DND-41 (cell line): ENCODE data around the gene PEAK3.
"Not testable (repeated sequence)": the region's sequence is repeated elsewhere in the genome, so short reads cannot be mapped to it uniquely, and the experiment has no call there.

Experiments used
- ATAC-seq: fragments of 200-7000 bp; cut with Tn5 transposase; 3 replicates; pipeline ENCODE4 v1.9.1; 2021; ENCODE audit warnings: low read depth; ENCODE audit not compliant: insufficient read depth
- DNase-seq: peaks from one replicate; pipeline ENCODE4 v3.0.0-alpha.2; 2020
- H2AFZ ChIP-seq: 2 replicates; pipeline ENCODE4 v1.6.0; 2012; ENCODE audit warnings: low read depth, low read length
- H3K27ac ChIP-seq: 2 replicates; pipeline ENCODE4 v1.5.1; 2012; ENCODE audit warnings: low read length, inconsistent platforms
- H3K27me3 ChIP-seq: fragments of 200-600 bp; sonication (generic); 2 replicates; pipeline ENCODE4 v1.6.0; 2012; ENCODE audit warnings: low read length, mild to moderate bottlenecking, inconsistent platforms; ENCODE audit not compliant: insufficient read depth, poor library complexity
- H3K36me3 ChIP-seq: 2 replicates; pipeline ENCODE4 v1.5.1; 2012; ENCODE audit warnings: low read length, inconsistent platforms; ENCODE audit not compliant: insufficient read depth
- H3K4me1 ChIP-seq: 2 replicates; pipeline ENCODE4 v1.5.1; 2012; ENCODE audit warnings: mild to moderate bottlenecking, low read length; ENCODE audit not compliant: insufficient read depth
- H3K4me2 ChIP-seq: 2 replicates; pipeline ENCODE4 v1.6.0; 2012; ENCODE audit warnings: mild to moderate bottlenecking, moderate library complexity, low read length, inconsistent platforms; ENCODE audit not compliant: insufficient read depth
- H3K4me3 ChIP-seq, 2 experiments: fragments of 200-600 bp in 1 of 2; shearing (Covaris generic) in 1 of 2; 2 replicates each; pipeline ENCODE4 v1.5.1; 2012 to 2016; ENCODE audit warnings: inconsistent platforms in 2 of 2, low read length in 2 of 2, mild to moderate bottlenecking in 2 of 2, low read depth in 1 of 2, moderate library complexity in 1 of 2
- H3K79me2 ChIP-seq: 2 replicates; pipeline ENCODE4 v1.6.0; 2012; ENCODE audit warnings: low read length, inconsistent platforms; ENCODE audit not compliant: insufficient read depth
- H3K9ac ChIP-seq: 2 replicates; pipeline ENCODE4 v1.6.0; 2012; ENCODE audit warnings: low read depth, mild to moderate bottlenecking, inconsistent platforms, low read length, moderate library complexity
- H3K9me3 ChIP-seq: 2 replicates; pipeline ENCODE4 v1.5.1; 2012; ENCODE audit warnings: low read length, moderate library complexity, mild to moderate bottlenecking, inconsistent platforms; ENCODE audit not compliant: insufficient read depth, severe bottlenecking
- H4K20me1 ChIP-seq: 2 replicates; pipeline ENCODE4 v1.6.0; 2012; ENCODE audit warnings: low read length; ENCODE audit not compliant: insufficient read depth
- CTCF ChIP-seq: IDR thresholded peaks from 2 replicates; pipeline ENCODE4 v1.5.1; 2012; ENCODE audit warnings: borderline replicate concordance, low read length, moderate library complexity, mild to moderate bottlenecking; ENCODE audit not compliant: poor library complexity, severe bottlenecking; ENCODE audit errors: extremely low read depth
- EZH2 ChIP-seq: IDR thresholded peaks from 3 replicates; pipeline ENCODE4 v1.6.1; 2012; ENCODE audit warnings: borderline replicate concordance, low read depth, mild to moderate bottlenecking, moderate library complexity, low read length, inconsistent platforms; ENCODE audit not compliant: severe bottlenecking

Gene PEAK3

GRCh38 chr19:2283835-2284507 is 2.0 kb upstream of the PEAK3 start:
- no peak for TF ChIP-seq EZH2
- no peak for TF ChIP-seq CTCF
- Histone ChIP-seq H3K27me3 (no peaks in the 10 kb centered on the region), H3K79me2 (no peaks in the 10 kb centered on the region), H3K9ac (no peak overlapping the region), H4K20me1 (peaks cover 9% of the 10 kb centered on the region; the same call in 1 of the 2 replicates), H3K4me1 (no peaks in the 10 kb centered on the region), H3K27ac (no peak overlapping the region), H3K36me3 (no peaks in the 10 kb centered on the region), H3K4me3 (no peak overlapping the region), H3K4me2 (no peak overlapping the region), H3K9me3 (no peaks in the 10 kb centered on the region), H2AFZ (no peak overlapping the region)
- DNase-seq (no peak), ATAC-seq (no peak)

- Histone ChIP-seq H3K79me2 (no peaks in the 10 kb centered on the region), H4K20me1 (peaks cover 2% of the 10 kb centered on the region; the same call in 1 of the 2 replicates), H2AFZ (no peak overlapping the region), H3K9ac (no peak overlapping the region), H3K27ac (no peak overlapping the region), H3K36me3 (no peaks in the 10 kb centered on the region), H3K27me3 (no peaks in the 10 kb centered on the region), H3K4me1 (no peaks in the 10 kb centered on the region), H3K4me2 (no peak overlapping the region), H3K9me3 (no peaks in the 10 kb centered on the region), H3K4me3 (no peak overlapping the region)
- no peak for ATAC-seq
- TF ChIP-seq EZH2 (no peak), CTCF (no peak)
- DNase-seq = no peak
Observed at GRCh38 chr19:2282862-2283237, 875 bp upstream of the PEAK3 start.

GRCh38 chr19:2281265-2282061 is 512 bp downstream of the PEAK3 start:
- not testable (repeated sequence) for H3K4me2 ChIP-seq, H2AFZ ChIP-seq, H3K27ac ChIP-seq

GRCh38 chr19:2280633-2281264 is 1.2 kb downstream of the PEAK3 start:
- no peaks in the 10 kb centered on the region for H3K4me1 ChIP-seq
- no peak overlapping the region for H3K9ac ChIP-seq
- H4K20me1 ChIP-seq = peaks cover 10% of the 10 kb centered on the region; the same call in 1 of the 2 replicates
- H3K79me2 ChIP-seq = 0 out of 2 replicates have a peak, but pooled peaks cover 2% of the 10 kb centered on the region
- H3K27me3 ChIP-seq = no peaks in the 10 kb centered on the region
- no peak overlapping the region for H2AFZ ChIP-seq
- peaks cover 7% of the 10 kb centered on the region for H3K36me3 ChIP-seq
- TF ChIP-seq EZH2 (no peak), CTCF (no peak)
- H3K27ac ChIP-seq = no peak overlapping the region
- DNase-seq (no peak), ATAC-seq (no peak)
- no peaks in the 10 kb centered on the region for H3K9me3 ChIP-seq
- no peak overlapping the region for H3K4me3 ChIP-seq
- H3K4me2 ChIP-seq = no peak overlapping the region

More at GRCh38 chr19:2281265-2282061, 512 bp downstream of the PEAK3 start:
- not testable (repeated sequence) for H4K20me1 ChIP-seq, ATAC-seq, H3K79me2 ChIP-seq, H3K27me3 ChIP-seq, H3K9me3 ChIP-seq, H3K4me1 ChIP-seq, H3K36me3 ChIP-seq, DNase-seq, H3K4me3 ChIP-seq, H3K9ac ChIP-seq
